OCI-LY1 (cell line): ENCODE results near the gene STAT5A.

Experiments
- H2AFZ ChIP-seq: fragments of 200-600 bp; sonication (generic), shearing (Covaris generic); 2 replicates; pipeline ENCODE4 v1.6.0; 2014; ENCODE audit warnings: antibody characterized with exemption, mild to moderate bottlenecking, low read length
- H3F3A ChIP-seq: fragments of 200-600 bp; sonication (generic), shearing (Covaris generic); 2 replicates; pipeline ENCODE4 v1.6.0; 2014; ENCODE audit warnings: mild to moderate bottlenecking, antibody characterized with exemption, low read length, moderate library complexity; ENCODE audit not compliant: insufficient read depth
- H3K27ac ChIP-seq: fragments of 200-600 bp; sonication (generic); 2 replicates; pipeline ENCODE4 v1.5.1; 2014; ENCODE audit warnings: low read length, mixed run types, mild to moderate bottlenecking, low read depth; ENCODE audit not compliant: poor library complexity, severe bottlenecking
- H3K27me3 ChIP-seq: fragments of 200-600 bp; sonication (generic); 2 replicates; pipeline ENCODE4 v1.6.0; 2014; ENCODE audit warnings: antibody characterized with exemption, mild to moderate bottlenecking, low read length, moderate library complexity; ENCODE audit not compliant: insufficient read depth
- H3K36me3 ChIP-seq: fragments of 200-600 bp; sonication (generic); 2 replicates; pipeline ENCODE4 v1.6.1; 2014; ENCODE audit warnings: mild to moderate bottlenecking, antibody characterized with exemption, low read length, moderate library complexity, mixed read lengths; ENCODE audit not compliant: insufficient read depth
- H3K4me1 ChIP-seq: fragments of 200-600 bp; sonication (generic); 2 replicates; pipeline ENCODE4 v1.5.1; 2014; ENCODE audit warnings: mild to moderate bottlenecking, low read length, moderate library complexity; ENCODE audit not compliant: insufficient read depth, severe bottlenecking
- H3K4me2 ChIP-seq: fragments of 200-600 bp; sonication (generic), shearing (Covaris generic); 2 replicates; pipeline ENCODE4 v1.6.1; 2014; ENCODE audit warnings: low read length
- H3K4me3 ChIP-seq: fragments of 200-600 bp; sonication (generic); 2 replicates; pipeline ENCODE4 v1.5.1; 2014; ENCODE audit warnings: low read length, low read depth, mild to moderate bottlenecking, mixed read lengths; ENCODE audit not compliant: poor library complexity, severe bottlenecking
- H3K79me2 ChIP-seq: fragments of 200-600 bp; shearing (Covaris generic); 2 replicates; pipeline ENCODE4 v1.6.1; 2016; ENCODE audit warnings: mixed run types, low read length, mixed read lengths; ENCODE audit not compliant: insufficient read depth
- H3K9ac ChIP-seq: fragments of 200-600 bp; sonication (generic), shearing (Covaris generic); 2 replicates; pipeline ENCODE4 v1.6.1; 2014; ENCODE audit warnings: mild to moderate bottlenecking, low read length, mixed read lengths
- H3K9me2 ChIP-seq: fragments of 200-600 bp; sonication (generic), shearing (Covaris generic); 2 replicates; pipeline ENCODE4 v1.6.1; 2014; ENCODE audit warnings: low read depth, mild to moderate bottlenecking, low read length, mixed read lengths
- H3K9me3 ChIP-seq: fragments of 200-600 bp; shearing (Covaris generic); 2 replicates; pipeline ENCODE4 v1.6.1; 2014; ENCODE audit warnings: low read length, mixed read lengths
- H4K20me1 ChIP-seq: fragments of 200-600 bp; sonication (generic), shearing (Covaris generic); 2 replicates; pipeline ENCODE4 v1.6.0; 2016; ENCODE audit warnings: mild to moderate bottlenecking, low read length; ENCODE audit not compliant: insufficient read depth
- EZH2 ChIP-seq: fragments of 200-600 bp; sonication (generic), shearing (Covaris generic); IDR thresholded peaks from 2 replicates; pipeline ENCODE4 v1.8.0; 2017; ENCODE audit warnings: borderline replicate concordance, mixed run types, mild to moderate bottlenecking, antibody characterized with exemption, low read length, moderate library complexity, mixed read lengths
- TF ChIP-seq, protein P1 (sequence below): fragments of 200-600 bp; sonication (generic), shearing (Covaris generic); IDR thresholded peaks from 2 replicates; pipeline ENCODE4 v1.5.1; 2017; ENCODE audit warnings: mild to moderate bottlenecking, antibody characterized with exemption, low read length, moderate library complexity, mixed read lengths

The STAT5A gene

GRCh38 chr17:42246515-42246914 lies 41.8 kb upstream of the STAT5A start:
- no peak overlapping the region for H3K27ac ChIP-seq
- TF ChIP-seq, protein P1, sequence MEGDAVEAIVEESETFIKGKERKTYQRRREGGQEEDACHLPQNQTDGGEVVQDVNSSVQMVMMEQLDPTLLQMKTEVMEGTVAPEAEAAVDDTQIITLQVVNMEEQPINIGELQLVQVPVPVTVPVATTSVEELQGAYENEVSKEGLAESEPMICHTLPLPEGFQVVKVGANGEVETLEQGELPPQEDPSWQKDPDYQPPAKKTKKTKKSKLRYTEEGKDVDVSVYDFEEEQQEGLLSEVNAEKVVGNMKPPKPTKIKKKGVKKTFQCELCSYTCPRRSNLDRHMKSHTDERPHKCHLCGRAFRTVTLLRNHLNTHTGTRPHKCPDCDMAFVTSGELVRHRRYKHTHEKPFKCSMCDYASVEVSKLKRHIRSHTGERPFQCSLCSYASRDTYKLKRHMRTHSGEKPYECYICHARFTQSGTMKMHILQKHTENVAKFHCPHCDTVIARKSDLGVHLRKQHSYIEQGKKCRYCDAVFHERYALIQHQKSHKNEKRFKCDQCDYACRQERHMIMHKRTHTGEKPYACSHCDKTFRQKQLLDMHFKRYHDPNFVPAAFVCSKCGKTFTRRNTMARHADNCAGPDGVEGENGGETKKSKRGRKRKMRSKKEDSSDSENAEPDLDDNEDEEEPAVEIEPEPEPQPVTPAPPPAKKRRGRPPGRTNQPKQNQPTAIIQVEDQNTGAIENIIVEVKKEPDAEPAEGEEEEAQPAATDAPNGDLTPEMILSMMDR: no peak
- TF ChIP-seq EZH2: no peak
- no peaks in the 10 kb centered on the region for H3K79me2 ChIP-seq
- no peaks in the 10 kb centered on the region for H4K20me1 ChIP-seq
- no peak overlapping the region for H3K9ac ChIP-seq
- no peak overlapping the region for H3K4me3 ChIP-seq
- H2AFZ ChIP-seq: no peak overlapping the region
- no peaks in the 10 kb centered on the region for H3K27me3 ChIP-seq
- no peak overlapping the region for H3K4me2 ChIP-seq
- no peaks in the 10 kb centered on the region for H3K9me3 ChIP-seq
- H3K9me2 ChIP-seq: no peaks in the 10 kb centered on the region
- no peaks in the 10 kb centered on the region for H3F3A ChIP-seq
- H3K4me1 ChIP-seq: peaks cover 19% of the 10 kb centered on the region
- no peaks in the 10 kb centered on the region for H3K36me3 ChIP-seq

DNA sequence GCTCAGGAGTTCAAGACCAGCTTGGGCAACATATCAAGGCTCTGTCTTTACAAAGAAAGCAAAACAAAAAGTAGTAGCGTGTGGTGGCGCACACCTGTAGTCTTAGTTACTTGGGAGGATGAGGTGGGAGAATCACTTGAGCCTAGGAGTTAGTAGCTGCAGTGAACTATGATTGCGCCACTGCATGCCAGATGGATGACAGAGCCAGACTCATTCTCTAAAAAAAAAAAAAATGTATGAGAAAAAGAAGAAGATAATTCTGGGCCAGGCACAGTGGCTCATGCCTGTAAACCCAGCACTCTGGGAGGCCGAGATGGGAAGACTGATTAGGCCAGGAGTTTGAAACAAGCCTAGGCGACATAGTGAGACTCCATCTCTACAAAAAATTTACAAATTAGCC lies 40.6 kb upstream of the STAT5A start:
- Histone ChIP-seq H3K27ac (no peak overlapping the region), H3K9me2 (no peaks in the 10 kb centered on the region), H2AFZ (no peak overlapping the region), H3K27me3 (no peaks in the 10 kb centered on the region), H3K36me3 (no peaks in the 10 kb centered on the region), H3K4me2 (no peak overlapping the region), H3K79me2 (no peaks in the 10 kb centered on the region), H4K20me1 (no peaks in the 10 kb centered on the region), H3F3A (no peaks in the 10 kb centered on the region), H3K9ac (no peak overlapping the region), H3K4me3 (no peak overlapping the region), H3K9me3 (no peaks in the 10 kb centered on the region), H3K4me1 (peaks cover 19% of the 10 kb centered on the region)
- no peak for TF ChIP-seq EZH2
- TF ChIP-seq, protein P1: no peak

DNA sequence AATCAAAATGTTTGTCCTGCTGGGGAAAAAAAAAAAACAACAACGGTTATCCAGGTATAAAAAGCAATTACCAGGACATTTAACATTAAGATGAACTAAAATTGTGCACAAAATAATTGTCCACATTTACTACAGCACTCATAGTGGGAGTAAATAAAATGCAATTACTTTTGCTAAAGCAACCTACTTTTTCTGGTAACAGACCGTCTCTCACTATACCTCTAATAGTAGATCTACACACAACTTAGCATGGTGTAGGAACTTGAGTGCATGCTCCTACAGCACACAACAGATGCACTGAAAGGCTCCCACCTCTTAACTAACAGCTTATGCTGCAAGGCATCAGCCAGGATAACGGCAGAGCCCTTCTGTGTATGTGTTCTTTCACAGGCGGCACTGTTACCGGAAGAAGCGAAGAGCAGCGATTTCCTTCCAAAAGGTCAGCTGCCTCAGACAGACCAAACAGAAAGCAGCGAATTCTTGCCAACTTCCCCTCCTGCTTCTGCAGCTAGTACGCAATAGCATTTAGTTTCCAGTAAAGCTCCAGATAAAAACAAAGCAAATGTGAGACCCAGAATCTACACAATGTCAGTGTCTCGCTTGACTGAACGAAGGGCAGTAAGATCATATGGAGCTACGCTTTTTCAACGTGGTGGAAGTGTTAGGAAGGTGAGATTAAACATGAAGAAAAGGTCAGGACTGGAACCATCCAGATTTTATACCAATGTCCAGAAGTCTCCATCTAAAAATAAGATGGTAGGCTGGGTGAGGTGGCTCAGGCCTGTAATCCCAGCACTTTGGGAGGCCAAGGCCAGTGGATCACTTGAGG lies 39.7 kb upstream of the STAT5A start:
- peaks cover 19% of the 10 kb centered on the region for H3K4me1 ChIP-seq
- no peaks in the 10 kb centered on the region for H4K20me1 ChIP-seq
- no peaks in the 10 kb centered on the region for H3K36me3 ChIP-seq
- no peaks in the 10 kb centered on the region for H3K9me3 ChIP-seq
- H3K9ac ChIP-seq: peak overlapping the region; percentile 58
- peak overlapping the region; percentile 87 for H3K4me2 ChIP-seq
- no peaks in the 10 kb centered on the region for H3K9me2 ChIP-seq
- peak overlapping the region; percentile 58 for H3K27ac ChIP-seq
- no peaks in the 10 kb centered on the region for H3F3A ChIP-seq
- no peaks in the 10 kb centered on the region for H3K79me2 ChIP-seq
- peak overlapping the region; percentile 50 for H3K4me3 ChIP-seq
- no peaks in the 10 kb centered on the region for H3K27me3 ChIP-seq
- peak overlapping the region; percentile 73 for H2AFZ ChIP-seq
- TF ChIP-seq, protein P1: no peak
- TF ChIP-seq EZH2: no peak
